HEK293T (cell line): ENCODE results near the gene EXTL2.

ENCODE experiments used
- CTCF ChIA-PET: fragments of 350-600 bp; formaldehyde crosslinking; extraction: SDS; loops from one replicate; lab custom pipeline; 2021; ENCODE audit warnings: antibody characterized with exemption, inconsistent platforms; lab: Yijun Ruan, JAX
- POLR2A ChIA-PET: fragments of 350-600 bp; formaldehyde crosslinking; extraction: SDS; loops from one replicate; lab custom pipeline; 2020; ENCODE audit warnings: antibody characterized with exemption, inconsistent platforms; lab: Yijun Ruan, JAX
- DNase-seq: peaks from one replicate; pipeline ENCODE4 v3.0.0; 2012; ENCODE audit warnings: mixed read lengths; ENCODE audit errors: extremely low spot score
- ARNT ChIP-seq: fragments of 450-650 bp; IDR thresholded peaks from 2 replicates; pipeline ENCODE4 v1.6.1; 2017; ENCODE audit warnings: mild to moderate bottlenecking
- BHLHE40 ChIP-seq: fragments of 450-650 bp; IDR thresholded peaks from 2 replicates; pipeline ENCODE4 v1.6.1; 2016; ENCODE audit warnings: mild to moderate bottlenecking, moderate library complexity, borderline replicate concordance
- CTBP1 ChIP-seq: fragments of 450-650 bp; IDR thresholded peaks from 2 replicates; pipeline ENCODE4 v1.6.1; 2016; ENCODE audit warnings: borderline replicate concordance
- ELF4 ChIP-seq: fragments of 450-650 bp; IDR thresholded peaks from 2 replicates; pipeline ENCODE4 v1.6.1; 2017; ENCODE audit warnings: antibody characterized with exemption
- FOXA1 ChIP-seq: fragments of 450-650 bp; IDR thresholded peaks from 2 replicates; pipeline ENCODE4 v1.6.1; 2016; ENCODE audit warnings: mild to moderate bottlenecking
- FOXK2 ChIP-seq: fragments of 450-650 bp; IDR thresholded peaks from 2 replicates; pipeline ENCODE4 v1.6.1; 2016; ENCODE audit warnings: mild to moderate bottlenecking
- FOXM1 ChIP-seq: fragments of 450-650 bp; IDR thresholded peaks from 2 replicates; pipeline ENCODE4 v1.6.1; 2017; ENCODE audit warnings: mild to moderate bottlenecking, borderline replicate concordance
- HDGF ChIP-seq: fragments of 450-650 bp; IDR thresholded peaks from 2 replicates; pipeline ENCODE4 v1.6.1; 2017; ENCODE audit warnings: antibody characterized with exemption, borderline replicate concordance
- L3MBTL2 ChIP-seq: fragments of 450-650 bp; conservative IDR thresholded peaks from 2 replicates; pipeline ENCODE4 v1.6.1; 2016; ENCODE audit warnings: mild to moderate bottlenecking
- LEF1 ChIP-seq: fragments of 450-650 bp; IDR thresholded peaks from 2 replicates; pipeline ENCODE4 v1.6.1; 2017; ENCODE audit warnings: mild to moderate bottlenecking, borderline replicate concordance
- NFRKB ChIP-seq: fragments of 450-650 bp; IDR thresholded peaks from 2 replicates; pipeline ENCODE4 v1.6.1; 2016; ENCODE audit warnings: mild to moderate bottlenecking, moderate library complexity
- PKNOX1 ChIP-seq: fragments of 450-650 bp; IDR thresholded peaks from 2 replicates; pipeline ENCODE4 v1.6.1; 2016
- SP1 ChIP-seq: fragments of 450-650 bp; IDR thresholded peaks from 2 replicates; pipeline ENCODE4 v1.6.1; 2017
- SUZ12 ChIP-seq: fragments of 450-650 bp; IDR thresholded peaks from 2 replicates; pipeline ENCODE4 v1.6.1; 2016; ENCODE audit warnings: mild to moderate bottlenecking
- TARDBP ChIP-seq: fragments of 450-650 bp; IDR thresholded peaks from 2 replicates; pipeline ENCODE4 v1.6.1; 2016
- ZNF384 ChIP-seq: fragments of 450-650 bp; IDR thresholded peaks from 2 replicates; pipeline ENCODE4 v1.6.1; 2016

The EXTL2 gene

GRCh38 chr1:100869996-100870395, 24.6 kb downstream of the EXTL2 start:
- ChIA-PET CTCF (interaction anchor here (3.5 kb wide), 1 partner anchor 406 kb away, joined by 27 read pairs; no protein-coding TSS in a partner anchor), POLR2A (no interaction called here)
- no peak for DNase-seq
- TF ChIP-seq HDGF, result no peak
- no peak for TF ChIP-seq SP1
- TF ChIP-seq ZNF384, result no peak
- no peak for TF ChIP-seq BHLHE40
- TF ChIP-seq CTBP1, result no peak
- TF ChIP-seq L3MBTL2, result no peak
- no peak for TF ChIP-seq NFRKB

GRCh38 chr1:100868364-100868995, 26.2 kb downstream of the EXTL2 start:
- POLR2A ChIA-PET, result interaction anchor here (1.6 kb wide), 1 partner anchor 27 kb away, joined by 5 read pairs; the partner anchor contains the start of gene SLC30A7
- TF ChIP-seq TARDBP, result no peak
- no peak for TF ChIP-seq ZNF384
- TF ChIP-seq FOXM1, result no peak
- no peak for TF ChIP-seq CTBP1
- no peak for TF ChIP-seq SUZ12
- no peak for TF ChIP-seq NFRKB
- TF ChIP-seq BHLHE40, result no peak
- TF ChIP-seq LEF1, result no peak
- TF ChIP-seq ARNT, result no peak
- no peak for TF ChIP-seq L3MBTL2
- no peak for TF ChIP-seq PKNOX1
- TF ChIP-seq HDGF, result no peak
- no peak for TF ChIP-seq SP1
- TF ChIP-seq FOXK2, result no peak
- TF ChIP-seq ELF4, result no peak
- TF ChIP-seq FOXA1, result no peak

GRCh38 chr1:100866901-100867206, 27.8 kb downstream of the EXTL2 start:
- ChIA-PET CTCF (interaction anchor here (0.6 kb wide), 1 partner anchor 196 kb away, joined by 3 read pairs; no protein-coding TSS in a partner anchor), POLR2A (no interaction called here)
- TF ChIP-seq ARNT, result no peak
- no peak for TF ChIP-seq L3MBTL2
- no peak for TF ChIP-seq FOXM1
- TF ChIP-seq PKNOX1, result no peak
- TF ChIP-seq BHLHE40, result no peak
- no peak for TF ChIP-seq SUZ12
- TF ChIP-seq ZNF384, result no peak
- TF ChIP-seq NFRKB, result no peak
- no peak for TF ChIP-seq FOXK2
- no peak for TF ChIP-seq CTBP1
- no peak for TF ChIP-seq LEF1
- no peak for TF ChIP-seq ELF4
- no peak for TF ChIP-seq SP1
- no peak for TF ChIP-seq TARDBP
- no peak for DNase-seq

More at GRCh38 chr1:100868364-100868995, 26.2 kb downstream of the EXTL2 start:
- peak; percentile 13 for DNase-seq
- CTCF ChIA-PET, result interaction anchor here (0.6 to 3.5 kb wide), 10 partner anchors 15 to 414 kb away, joined by 3 to 27 read pairs (median 4); no protein-coding TSS in a partner anchor

- CTCF ChIA-PET, result interaction anchor here (0.6 kb wide), 2 partner anchors 84 to 195 kb away, joined by 3 read pairs; no protein-coding TSS in a partner anchor
- DNase-seq, result peak; percentile 11
- TF ChIP-seq SUZ12 (no peak), ARNT (no peak), BHLHE40 (no peak), LEF1 (no peak), TARDBP (no peak), NFRKB (no peak), HDGF (no peak)
- POLR2A ChIA-PET, result no interaction called here
Observed at GRCh38 chr1:100866041-100866900, 28.4 kb downstream of the EXTL2 start.

- TF ChIP-seq ZNF384 (no peak), FOXA1 (no peak), FOXM1 (no peak), CTBP1 (no peak), NFRKB (no peak), SP1 (no peak), L3MBTL2 (no peak), SUZ12 (no peak), ELF4 (no peak), FOXK2 (no peak), HDGF (no peak), PKNOX1 (no peak), TARDBP (no peak), LEF1 (no peak), BHLHE40 (no peak), ARNT (no peak)
- POLR2A ChIA-PET, result no interaction called here
- no peak for DNase-seq
- CTCF ChIA-PET, result interaction anchor here (2.2 kb wide), 1 partner anchor 399 kb away, joined by 6 read pairs; no protein-coding TSS in a partner anchor
Observed at GRCh38 chr1:100862591-100862990, 32.1 kb downstream of the EXTL2 start.
